ENCODE data around the gene ECHS1. TPM values are rescaled to one million over a fixed set of nuclear protein-coding genes. Genes with fewer than 3 reads are reported as not detected.

Gene ECHS1
- total and polyA plus RNA-seq, 9 of the 15 experiments (the other 6 are each of a cell fraction or from before 2014, with no cell fraction given): 16.6 to 100 (median 68.1) TPM

DNA sequence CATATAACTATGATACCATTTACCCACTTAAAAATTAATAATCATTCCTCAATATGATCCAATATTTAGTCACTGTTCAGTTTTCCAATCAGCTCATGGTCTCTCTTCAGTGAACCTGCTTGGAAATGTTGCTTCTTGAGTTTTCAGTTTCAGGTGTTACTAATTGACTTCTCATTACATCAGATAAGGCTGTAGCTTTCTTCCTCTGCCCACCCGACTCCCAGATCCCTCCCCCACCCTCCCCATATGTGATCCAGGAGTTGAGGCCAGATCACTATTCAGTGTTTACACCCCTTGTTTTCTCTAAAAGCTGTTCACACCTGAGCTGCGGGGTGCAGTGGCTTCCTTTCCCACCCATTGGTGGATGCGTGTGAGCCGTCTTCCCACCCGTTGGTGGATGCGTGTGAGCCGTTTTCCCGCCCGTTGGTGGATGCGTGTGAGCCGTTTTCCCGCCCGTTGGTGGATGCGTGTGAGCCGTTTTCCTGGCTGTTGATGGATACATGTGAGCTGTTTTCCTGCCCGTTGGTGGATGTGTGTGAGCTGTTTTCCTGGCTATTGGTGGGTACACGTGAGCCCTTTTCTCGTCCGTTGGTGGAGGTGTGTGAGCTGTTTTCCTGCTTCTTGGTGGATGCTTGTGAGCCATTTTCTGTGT lies 17.6 kb upstream of the ECHS1 start (continued):
- TF ChIP-seq, protein P1, sequence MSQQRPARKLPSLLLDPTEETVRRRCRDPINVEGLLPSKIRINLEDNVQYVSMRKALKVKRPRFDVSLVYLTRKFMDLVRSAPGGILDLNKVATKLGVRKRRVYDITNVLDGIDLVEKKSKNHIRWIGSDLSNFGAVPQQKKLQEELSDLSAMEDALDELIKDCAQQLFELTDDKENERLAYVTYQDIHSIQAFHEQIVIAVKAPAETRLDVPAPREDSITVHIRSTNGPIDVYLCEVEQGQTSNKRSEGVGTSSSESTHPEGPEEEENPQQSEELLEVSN (IDR thresholded peaks at IDR 0.05; ENCODE audit: borderline replicate concordance in 1 of 2, extremely low read depth in 1 of 2, insufficient read depth in 1 of 2, insufficient read length in 1 of 2, low read depth in 1 of 2, low read length in 1 of 2, poor library complexity in 1 of 2, severe bottlenecking in 1 of 2): peak; percentile 37 to 41
- TF ChIP-seq PTRF (tag; IDR thresholded peaks at IDR 0.05) (no peak), POLR2AphosphoS5 (IDR thresholded peaks at IDR 0.05; ENCODE audit: control insufficient read depth, insufficient read depth, low read depth, low read length) (no peak), EHMT2 (IDR thresholded peaks at IDR 0.05) (no peak), MCM3 (IDR thresholded peaks at IDR 0.05) (no peak)

DNA sequence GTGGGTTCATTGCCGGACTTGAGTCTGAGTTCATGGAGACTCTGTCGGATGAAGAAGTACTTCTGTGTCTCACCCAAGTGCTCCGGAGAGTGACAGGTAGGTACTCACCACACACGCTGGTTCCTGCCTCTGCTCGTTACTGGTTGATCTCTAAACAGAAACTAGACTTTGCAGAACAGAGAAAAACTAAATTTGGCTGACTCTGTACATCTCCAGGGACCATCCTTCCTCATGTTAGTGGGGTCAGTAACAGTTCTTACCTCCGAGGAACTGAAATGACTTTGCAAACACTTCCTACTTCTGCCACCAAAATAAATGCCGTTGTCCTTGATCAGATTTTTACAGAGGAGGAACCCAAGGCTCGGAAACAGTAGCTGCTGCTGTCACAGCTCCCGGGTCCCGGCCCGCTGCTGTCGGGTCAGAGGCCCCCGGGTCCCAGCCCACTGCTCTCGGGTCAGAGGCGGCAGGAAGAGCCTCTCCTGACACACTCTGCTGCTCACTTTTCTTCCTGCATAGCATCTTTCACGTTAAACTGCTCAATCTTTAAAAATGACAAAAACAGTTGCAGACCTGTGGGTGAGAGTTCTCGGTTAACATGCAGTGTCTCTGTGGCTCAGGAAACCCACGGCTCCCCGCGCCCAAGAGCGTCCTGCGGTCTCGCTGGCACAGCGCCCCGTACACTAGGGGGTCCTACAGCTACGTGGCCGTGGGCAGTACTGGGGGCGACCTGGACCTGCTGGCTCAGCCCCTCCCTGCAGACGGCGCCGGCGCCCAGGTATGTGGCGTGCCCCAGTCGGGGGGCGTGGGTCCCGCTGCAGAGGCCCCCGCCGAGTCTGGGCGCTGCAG lies 16.0 kb upstream of the ECHS1 start:
- in situ Hi-C loops (cut with MboI): no loop called here
- WGBS (ENCODE audit: insufficient coverage, low coverage, missing lambda C conversion rate): 0% methylated on average over 24 of the region's 39 CpGs
- TF ChIP-seq NUFIP1 (IDR thresholded peaks at IDR 0.05; ENCODE audit: partially characterized antibody) (no peak), CHD2 (IDR thresholded peaks at IDR 0.05; ENCODE audit: low read depth, low read length) (no peak), ZNF12 (CRISPR knock-in tag; IDR thresholded peaks at IDR 0.05) (no peak), NFIX (CRISPR knock-in tag; IDR thresholded peaks at IDR 0.05; ENCODE audit: low read depth) (no peak), RCOR1 (IDR thresholded peaks at IDR 0.05; ENCODE audit: borderline replicate concordance in 1 of 2, low read depth in 2 of 2, low read length in 2 of 2) (0 out of 4 replicates have a peak, but pooled peaks of 1 of the 2 experiments have one; percentile 8)
- TF ChIP-seq, protein P2, sequence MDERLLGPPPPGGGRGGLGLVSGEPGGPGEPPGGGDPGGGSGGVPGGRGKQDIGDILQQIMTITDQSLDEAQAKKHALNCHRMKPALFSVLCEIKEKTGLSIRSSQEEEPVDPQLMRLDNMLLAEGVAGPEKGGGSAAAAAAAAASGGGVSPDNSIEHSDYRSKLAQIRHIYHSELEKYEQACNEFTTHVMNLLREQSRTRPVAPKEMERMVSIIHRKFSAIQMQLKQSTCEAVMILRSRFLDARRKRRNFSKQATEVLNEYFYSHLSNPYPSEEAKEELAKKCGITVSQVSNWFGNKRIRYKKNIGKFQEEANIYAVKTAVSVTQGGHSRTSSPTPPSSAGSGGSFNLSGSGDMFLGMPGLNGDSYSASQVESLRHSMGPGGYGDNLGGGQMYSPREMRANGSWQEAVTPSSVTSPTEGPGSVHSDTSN (CRISPR knock-in tag; IDR thresholded peaks at IDR 0.05; ENCODE audit: low read depth): peak; percentile 47; the same call in 1 of the 2 replicates
- TF ChIP-seq, protein P2 (tag; conservative IDR thresholded peaks at IDR 0.05; ENCODE audit: low read depth): no peak
- TF ChIP-seq, protein P3, sequence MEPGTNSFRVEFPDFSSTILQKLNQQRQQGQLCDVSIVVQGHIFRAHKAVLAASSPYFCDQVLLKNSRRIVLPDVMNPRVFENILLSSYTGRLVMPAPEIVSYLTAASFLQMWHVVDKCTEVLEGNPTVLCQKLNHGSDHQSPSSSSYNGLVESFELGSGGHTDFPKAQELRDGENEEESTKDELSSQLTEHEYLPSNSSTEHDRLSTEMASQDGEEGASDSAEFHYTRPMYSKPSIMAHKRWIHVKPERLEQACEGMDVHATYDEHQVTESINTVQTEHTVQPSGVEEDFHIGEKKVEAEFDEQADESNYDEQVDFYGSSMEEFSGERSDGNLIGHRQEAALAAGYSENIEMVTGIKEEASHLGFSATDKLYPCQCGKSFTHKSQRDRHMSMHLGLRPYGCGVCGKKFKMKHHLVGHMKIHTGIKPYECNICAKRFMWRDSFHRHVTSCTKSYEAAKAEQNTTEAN (CRISPR knock-in tag; IDR thresholded peaks at IDR 0.05): no peak

More for the DNA sequence above, 16.0 kb upstream of the ECHS1 start:
- Histone ChIP-seq H3K9me3 (replicated peaks; ENCODE audit: control insufficient read depth, insufficient read depth, low read depth, low read length) (no peaks in the 10 kb centered on the region), H3K36me3 (ENCODE audit: control insufficient read depth, insufficient read depth, low read length) (peaks cover 7% of the 10 kb centered on the region; the same call in 1 of the 3 replicates), H3K4me2 (ENCODE audit: insufficient read depth, low read length) (peak overlapping the region; percentile 92), H3K9me1 (ENCODE audit: control insufficient read depth, insufficient read depth, low read length) (no peaks in the 10 kb centered on the region), H4K20me1 (replicated peaks; ENCODE audit: control insufficient read depth, insufficient read depth, low read length) (no peaks in the 10 kb centered on the region), H3K4me3 (peak overlapping the region; percentile 46), H3K4me1 (replicated peaks in 1 of 2; ENCODE audit: control insufficient read depth in 2 of 2, insufficient read depth in 2 of 2, low read length in 2 of 2) (peaks cover 11 to 47% of the 10 kb centered on the region in 2 experiments), H3K9ac (ENCODE audit: insufficient read depth in 1 of 2, low read depth in 2 of 2, low read length in 2 of 2) (peak overlapping the region; percentile 73 to 94), H3K79me2 (ENCODE audit: control insufficient read depth, insufficient read depth, low read length) (no peaks in the 10 kb centered on the region; the same call in 2 of the 3 replicates), H3K27ac (ENCODE audit: extremely low read depth, low read depth, low read length) (peak overlapping the region; percentile 83), H2AFZ (ENCODE audit: low read depth, low read length) (peak overlapping the region; percentile 94), H3K27me3 (ENCODE audit: control insufficient read depth in 2 of 2, insufficient read depth in 2 of 2, low read length in 2 of 2) (no peaks in the 10 kb centered on the region)
- ATAC-seq: peak; percentile 73
- peak; percentile 14 to 66 (median 21) for DNase-seq (ENCODE audit: extremely low read depth in 1 of 4, low spot score in 3 of 4)
- FAIRE-seq: peak; percentile 88
- CTCF ChIA-PET (ENCODE audit: low intra/inter-chr PET ratio): no interaction called here
- no TSS peak for BruUV-seq (replicated peaks)
- intact Hi-C loops (cut with micrococcal nuclease): no loop called here
- POLR2A ChIA-PET: interaction anchor here (0.8 to 1.7 kb wide), 5 partner anchors 10 to 69 kb away, joined by 3 to 6 read pairs (median 4); partner anchors contain the start of gene PAOX
